Loucy (cell line): Measurements from ENCODE around the gene FSIP1.

Experiments used
- H2AFZ ChIP-seq: fragments of 200-600 bp; sonication (generic); 2 replicates; pipeline ENCODE4 v1.6.0; 2016; ENCODE audit warnings: antibody characterized with exemption, mild to moderate bottlenecking, low read length, moderate library complexity
- H3F3A ChIP-seq: fragments of 200-600 bp; 2 replicates; pipeline ENCODE4 v1.6.0; 2016; ENCODE audit warnings: antibody characterized with exemption, low read depth, mild to moderate bottlenecking
- H3K27me3 ChIP-seq: fragments of 200-600 bp; sonication (generic); 2 replicates; pipeline ENCODE4 v1.6.1; 2014; ENCODE audit warnings: low read length, mild to moderate bottlenecking; ENCODE audit not compliant: insufficient read depth, poor library complexity, severe bottlenecking
- H3K36me3 ChIP-seq: fragments of 200-600 bp; sonication (generic); 2 replicates; pipeline ENCODE4 v1.6.1; 2016; ENCODE audit warnings: low read length; ENCODE audit not compliant: insufficient read depth
- H3K4me1 ChIP-seq: fragments of 200-600 bp; sonication (generic); 2 replicates; pipeline ENCODE4 v1.5.1; 2014; ENCODE audit warnings: low read length, mild to moderate bottlenecking; ENCODE audit not compliant: insufficient read depth, poor library complexity, severe bottlenecking
- H3K4me2 ChIP-seq: fragments of 200-600 bp; sonication (generic); 2 replicates; pipeline ENCODE4 v1.6.0; 2014; ENCODE audit warnings: antibody characterized with exemption, low read length, low read depth, mild to moderate bottlenecking; ENCODE audit not compliant: poor library complexity, severe bottlenecking
- H3K4me3 ChIP-seq: fragments of 200-600 bp; sonication (generic); 2 replicates; pipeline ENCODE4 v1.5.1; 2014; ENCODE audit warnings: low read length, mild to moderate bottlenecking, mixed read lengths; ENCODE audit not compliant: poor library complexity, severe bottlenecking
- H3K79me2 ChIP-seq: fragments of 200-600 bp; sonication (generic); 2 replicates; pipeline ENCODE4 v1.6.1; 2014; ENCODE audit warnings: low read length; ENCODE audit not compliant: insufficient read depth
- H3K9ac ChIP-seq: fragments of 200-600 bp; sonication (generic); 2 replicates; pipeline ENCODE4 v1.6.0; 2014; ENCODE audit warnings: mild to moderate bottlenecking, low read depth, low read length, moderate library complexity; ENCODE audit not compliant: poor library complexity, severe bottlenecking
- H3K9me2 ChIP-seq: fragments of 200-600 bp; sonication (generic); replicated peaks from 2 replicates; pipeline ENCODE4 v1.6.1; 2016; ENCODE audit warnings: low read depth, low read length, mixed read lengths
- H3K9me3 ChIP-seq: fragments of 200-600 bp; sonication (generic); 2 replicates; pipeline ENCODE4 v1.6.1; 2014; ENCODE audit warnings: mild to moderate bottlenecking, antibody characterized with exemption, low read length, low read depth; ENCODE audit not compliant: insufficient read depth
- H4K20me1 ChIP-seq: fragments of 200-600 bp; sonication (generic); 2 replicates; pipeline ENCODE4 v1.6.0; 2014; ENCODE audit warnings: antibody characterized with exemption, low read length, mild to moderate bottlenecking; ENCODE audit not compliant: insufficient read depth, poor library complexity, severe bottlenecking
- EZH2phosphoT487 ChIP-seq: fragments of 200-600 bp; IDR thresholded peaks from 2 replicates; pipeline ENCODE4 v1.6.1; 2018; ENCODE audit warnings: antibody characterized with exemption, mild to moderate bottlenecking, moderate library complexity, borderline replicate concordance
- TF ChIP-seq, protein P1 (sequence below): fragments of 200-600 bp; sonication (generic); conservative IDR thresholded peaks from 2 replicates; pipeline ENCODE4 v1.5.1; 2014; ENCODE audit warnings: mild to moderate bottlenecking, antibody characterized with exemption, low read length

The FSIP1 gene

DNA sequence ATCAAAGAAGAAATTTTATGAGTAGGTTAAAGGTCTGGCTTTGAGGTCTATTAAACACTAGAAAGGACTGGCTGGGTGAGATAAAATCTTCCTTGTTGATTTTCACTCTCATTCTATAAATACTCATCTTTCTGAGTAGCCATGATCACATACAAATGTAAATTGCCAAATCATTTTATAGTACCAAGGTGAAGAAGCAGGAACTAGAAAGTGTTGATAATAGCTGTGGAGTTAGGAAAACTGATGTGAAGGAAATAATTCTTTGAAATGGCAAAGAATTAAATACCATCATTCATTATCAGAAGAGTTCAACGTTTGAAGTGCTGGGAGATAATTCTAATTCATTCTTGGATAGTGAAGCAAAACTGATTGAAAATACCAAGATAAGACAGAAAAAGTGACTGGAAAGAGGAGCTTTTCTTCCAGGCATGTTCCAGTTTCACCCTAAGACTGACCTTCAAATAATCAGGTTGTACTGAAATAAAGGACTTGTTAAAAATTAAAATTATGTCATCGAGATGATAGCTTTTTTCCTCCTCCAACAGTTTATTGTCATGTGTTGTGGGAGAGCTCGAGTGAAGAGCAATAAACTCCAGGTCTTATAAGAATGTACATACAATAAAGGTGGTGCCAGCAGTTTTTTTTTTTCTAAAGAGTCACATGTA, 184.3 kb downstream of the FSIP1 start:
- Histone ChIP-seq H3K27me3 (no peaks in the 10 kb centered on the region), H3K9me3 (no peaks in the 10 kb centered on the region), H3K9ac (no peak overlapping the region), H2AFZ (no peak overlapping the region), H3K79me2 (no peaks in the 10 kb centered on the region), H3K9me2 (no peaks in the 10 kb centered on the region), H3K4me2 (no peak overlapping the region), H3F3A (no peaks in the 10 kb centered on the region), H3K4me1 (no peaks in the 10 kb centered on the region), H3K4me3 (no peak overlapping the region), H3K36me3 (no peaks in the 10 kb centered on the region), H4K20me1 (no peaks in the 10 kb centered on the region)
- TF ChIP-seq, protein P1, sequence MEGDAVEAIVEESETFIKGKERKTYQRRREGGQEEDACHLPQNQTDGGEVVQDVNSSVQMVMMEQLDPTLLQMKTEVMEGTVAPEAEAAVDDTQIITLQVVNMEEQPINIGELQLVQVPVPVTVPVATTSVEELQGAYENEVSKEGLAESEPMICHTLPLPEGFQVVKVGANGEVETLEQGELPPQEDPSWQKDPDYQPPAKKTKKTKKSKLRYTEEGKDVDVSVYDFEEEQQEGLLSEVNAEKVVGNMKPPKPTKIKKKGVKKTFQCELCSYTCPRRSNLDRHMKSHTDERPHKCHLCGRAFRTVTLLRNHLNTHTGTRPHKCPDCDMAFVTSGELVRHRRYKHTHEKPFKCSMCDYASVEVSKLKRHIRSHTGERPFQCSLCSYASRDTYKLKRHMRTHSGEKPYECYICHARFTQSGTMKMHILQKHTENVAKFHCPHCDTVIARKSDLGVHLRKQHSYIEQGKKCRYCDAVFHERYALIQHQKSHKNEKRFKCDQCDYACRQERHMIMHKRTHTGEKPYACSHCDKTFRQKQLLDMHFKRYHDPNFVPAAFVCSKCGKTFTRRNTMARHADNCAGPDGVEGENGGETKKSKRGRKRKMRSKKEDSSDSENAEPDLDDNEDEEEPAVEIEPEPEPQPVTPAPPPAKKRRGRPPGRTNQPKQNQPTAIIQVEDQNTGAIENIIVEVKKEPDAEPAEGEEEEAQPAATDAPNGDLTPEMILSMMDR, result no peak

DNA sequence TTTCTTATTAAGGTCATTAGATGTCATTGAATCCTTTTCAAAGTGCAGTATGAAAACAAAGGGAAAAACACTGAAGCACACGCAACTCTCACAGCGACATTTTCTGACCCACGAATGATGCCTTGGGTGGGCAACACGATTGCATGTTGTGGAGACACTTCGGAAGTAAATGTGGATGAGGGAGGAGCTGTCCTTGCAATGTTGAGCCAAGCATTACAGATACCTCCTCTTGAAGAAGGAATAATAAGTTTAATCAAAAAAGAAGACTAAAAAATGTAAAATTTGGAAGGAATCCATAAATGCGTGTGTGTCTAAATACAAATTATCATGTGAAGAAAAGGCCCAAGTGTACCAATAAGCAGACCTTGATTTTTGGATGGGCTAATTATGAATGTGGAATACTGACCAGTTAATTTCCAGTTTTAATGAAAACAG, 184.9 kb downstream of the FSIP1 start:
- Histone ChIP-seq H3K27me3 (no peaks in the 10 kb centered on the region), H3K9me2 (no peaks in the 10 kb centered on the region), H3K4me3 (no peak overlapping the region), H3K79me2 (no peaks in the 10 kb centered on the region), H4K20me1 (no peaks in the 10 kb centered on the region), H3K9me3 (no peaks in the 10 kb centered on the region), H3K9ac (no peak overlapping the region), H3K4me1 (no peaks in the 10 kb centered on the region), H2AFZ (no peak overlapping the region), H3K36me3 (no peaks in the 10 kb centered on the region), H3F3A (no peaks in the 10 kb centered on the region), H3K4me2 (no peak overlapping the region)
- no peak for TF ChIP-seq EZH2phosphoT487
- TF ChIP-seq, protein P1, result no peak

DNA sequence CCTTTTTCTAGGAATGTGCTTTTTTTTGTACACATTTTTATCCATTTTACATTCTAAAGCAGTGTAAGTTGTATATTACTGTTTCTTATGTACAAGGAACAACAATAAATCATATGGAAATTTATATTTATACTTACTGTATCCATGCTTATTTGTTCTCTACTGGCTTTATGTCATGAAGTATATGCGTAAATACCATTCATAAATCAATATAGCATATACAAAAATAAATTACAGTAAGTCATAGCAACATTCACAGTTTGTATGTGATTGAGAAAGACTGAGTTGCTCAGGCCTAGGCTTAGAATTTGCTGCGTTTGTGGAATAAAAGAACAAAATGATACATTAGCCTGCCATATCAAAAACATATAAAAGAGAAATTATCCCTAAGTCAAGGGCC, 185.3 kb downstream of the FSIP1 start:
- H3F3A ChIP-seq, result no peaks in the 10 kb centered on the region
- no peaks in the 10 kb centered on the region for H3K36me3 ChIP-seq
- H3K27me3 ChIP-seq, result no peaks in the 10 kb centered on the region
- no peaks in the 10 kb centered on the region for H3K9me3 ChIP-seq
- no peaks in the 10 kb centered on the region for H3K9me2 ChIP-seq
- no peak overlapping the region for H3K4me2 ChIP-seq
- no peak overlapping the region for H3K4me3 ChIP-seq
- TF ChIP-seq, protein P1, result no peak
- TF ChIP-seq EZH2phosphoT487, result no peak
- H2AFZ ChIP-seq, result no peak overlapping the region
- no peaks in the 10 kb centered on the region for H3K79me2 ChIP-seq
- H4K20me1 ChIP-seq, result no peaks in the 10 kb centered on the region
- no peaks in the 10 kb centered on the region for H3K4me1 ChIP-seq
- no peak overlapping the region for H3K9ac ChIP-seq
